Activated naive CD4-positive, alpha-beta T cell treated with anti-CD3 and anti-CD28 coated beads, Interleukin-2, amount 50 U/mL, for 72 hours (primary cell): ENCODE data around the gene DRC1. TPM values are rescaled to one million over a fixed set of nuclear protein-coding genes. Genes with fewer than 3 reads are reported as not detected.
"Not testable (repeated sequence)": the region's sequence is repeated elsewhere in the genome, so short reads cannot be mapped to it uniquely, and the experiment has no call there.

Experiments
- ATAC-seq, 2 donors: fragments of 150-1000 bp; cut with Tn5 transposase; 2 replicates each; pipeline ENCODE4 v1.10.0; 2021; ENCODE audit warnings: mild to moderate bottlenecking in 2 of 2, moderate library complexity in 2 of 2
- DNase-seq, 2 donors: peaks; one replicate each; pipeline ENCODE4 v3.0.0; 2021 to 2022; ENCODE audit warnings: low spot score in 2 of 2
- H3K27ac Mint-ChIP-seq, 2 donors: one replicate each; pipeline ENCODE4 v1.8.0; 2022; ENCODE audit warnings: mild to moderate bottlenecking in 2 of 2, mixed read lengths in 2 of 2
- H3K36me3 Mint-ChIP-seq, 2 donors: one replicate each; pipeline ENCODE4 v1.8.0; 2022; ENCODE audit warnings: mixed read lengths in 2 of 2
- H3K9me3 Mint-ChIP-seq, 2 donors: one replicate each; pipeline ENCODE4 v1.8.0; 2022; ENCODE audit warnings: mixed read lengths in 2 of 2
- total RNA-seq, 2 donors: library from RNA; stranded (reverse); gene quantifications; one replicate each; pipeline ENCODE4 v1.2.3, GENCODE V29; 2022

The DRC1 gene
- total RNA-seq, result not detected

- ATAC-seq (peak in 1 of 2 donors; percentile 57), DNase-seq (peak in 1 of 2 donors; percentile 46)
- H3K27ac Mint-ChIP-seq, result no peak within 1 kb of the TSS
- no peaks in the 10 kb centered on the region for H3K36me3 Mint-ChIP-seq
- no peaks in the 10 kb centered on the region for H3K9me3 Mint-ChIP-seq
Observed at GRCh38 chr2:26401739-26402541, at the start of gene DRC1. Gene DRC1, plus strand, starts transcription at chr2:26401920. Its CDS starts 70 bp downstream, at chr2:26401990.

DNA sequence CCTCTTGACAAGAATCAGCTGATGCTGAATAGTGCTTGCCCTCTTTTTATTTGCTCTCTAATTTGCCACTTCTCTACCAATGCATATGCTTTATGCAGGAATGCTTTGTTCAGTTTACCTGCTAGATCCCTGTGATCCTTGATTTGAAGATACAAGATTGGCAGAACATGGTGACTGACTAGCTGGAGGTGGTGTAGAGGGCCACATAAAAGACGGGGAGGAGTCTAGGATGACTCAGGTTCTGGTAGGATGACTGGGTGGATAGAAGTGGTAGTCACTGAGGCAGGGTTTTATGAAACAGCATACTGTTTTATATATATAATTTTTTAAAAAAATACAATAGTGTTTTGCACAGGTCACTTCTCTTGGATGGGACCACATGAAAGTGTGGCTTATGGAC, 48.8 kb upstream of the DRC1 start:
- Mint-ChIP-seq H3K36me3 (peaks cover 0 to 17% of the 10 kb centered on the region in 2 donors), H3K27ac (peak overlapping the region in 1 of 2 donors; percentile 13), H3K9me3 (no peaks in the 10 kb centered on the region)
- ATAC-seq (peak; percentile 95 to 100), DNase-seq (peak in 1 of 2 donors; percentile 42)

- not testable (repeated sequence) for H3K9me3 Mint-ChIP-seq, ATAC-seq, H3K27ac Mint-ChIP-seq, DNase-seq
- peaks cover 0 to 19% of the 10 kb centered on the region in 2 donors for H3K36me3 Mint-ChIP-seq
Observed at GRCh38 chr2:26354469-26354868, 47.3 kb upstream of the DRC1 start.

DNA sequence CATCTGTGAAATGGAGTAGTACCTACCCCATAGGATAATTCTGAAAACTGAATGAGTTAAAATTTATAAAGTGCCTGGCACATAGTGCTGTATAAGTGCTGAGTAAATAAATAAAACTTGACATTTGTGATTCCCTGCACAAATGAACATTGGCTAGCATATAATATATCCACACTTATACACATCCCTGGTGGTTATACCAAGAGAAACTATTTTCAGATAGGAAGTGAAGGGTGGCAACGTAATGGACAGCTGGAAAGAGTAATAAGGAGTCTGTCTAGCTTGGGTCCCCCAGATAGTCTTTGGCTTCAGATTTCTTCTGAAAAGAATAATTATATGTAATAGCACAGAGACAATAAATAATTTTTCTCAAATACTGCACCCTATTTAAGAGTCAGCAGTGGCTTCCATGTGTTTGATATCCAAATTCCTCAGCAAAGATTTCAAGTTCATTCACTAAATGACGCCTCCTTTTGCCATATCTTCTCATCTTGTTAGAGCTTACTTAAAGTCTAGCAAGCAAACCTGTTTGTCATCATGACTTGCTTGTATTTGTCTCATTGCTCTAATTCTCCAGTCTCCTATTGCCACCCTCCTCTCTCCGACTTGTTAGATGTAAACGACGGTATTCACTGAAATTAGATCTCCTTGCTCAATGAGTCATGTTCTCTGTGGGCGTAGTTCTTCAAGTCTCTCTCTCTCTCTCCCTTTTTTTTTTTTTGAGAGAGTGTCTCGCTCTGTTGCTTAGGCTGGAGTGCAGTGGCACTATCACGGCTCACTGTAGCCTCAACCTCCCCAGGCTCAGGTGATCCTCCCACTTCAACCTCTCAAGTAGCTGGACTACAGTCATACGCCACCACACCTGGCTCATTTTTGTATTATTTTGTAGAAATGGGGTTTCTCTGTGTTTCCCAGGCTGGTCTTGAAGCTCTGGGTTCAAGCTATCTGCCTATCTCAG, 46.4 kb upstream of the DRC1 start:
- peak; percentile 57 to 66 for ATAC-seq
- H3K27ac Mint-ChIP-seq, result no peak overlapping the region
- no peak for DNase-seq
- H3K36me3 Mint-ChIP-seq, result peaks cover 0 to 25% of the 10 kb centered on the region in 2 donors
- H3K9me3 Mint-ChIP-seq, result no peaks in the 10 kb centered on the region

GRCh38 chr2:26356111-26356510, 45.6 kb upstream of the DRC1 start:
- H3K9me3 Mint-ChIP-seq, result no peaks in the 10 kb centered on the region
- DNase-seq, result no peak
- no peak for ATAC-seq
- peaks cover 0 to 24% of the 10 kb centered on the region in 2 donors for H3K36me3 Mint-ChIP-seq
- H3K27ac Mint-ChIP-seq, result peak overlapping the region; percentile 33 to 39

DNA sequence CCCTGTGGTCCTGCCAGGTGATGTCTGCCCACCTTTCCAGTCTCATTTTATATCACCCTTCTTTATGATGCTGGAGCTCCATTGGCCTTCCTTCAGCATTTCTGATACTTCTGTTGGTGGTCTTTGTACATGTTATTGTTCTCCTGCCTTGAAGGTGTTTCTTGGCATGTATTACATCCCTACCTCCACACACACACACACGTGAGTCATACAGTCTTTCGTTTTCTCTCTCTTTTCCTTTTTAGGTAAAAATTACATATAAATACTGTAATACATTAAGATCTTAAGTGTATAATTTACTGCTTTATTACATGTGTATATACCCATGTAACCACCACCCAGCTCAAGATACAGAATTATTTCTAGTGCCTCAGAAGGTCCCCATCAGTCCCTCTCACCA, 44.9 kb upstream of the DRC1 start:
- peak in 1 of 2 donors; percentile 17 for ATAC-seq
- H3K27ac Mint-ChIP-seq, result peak overlapping the region; percentile 39 to 60

DNA sequence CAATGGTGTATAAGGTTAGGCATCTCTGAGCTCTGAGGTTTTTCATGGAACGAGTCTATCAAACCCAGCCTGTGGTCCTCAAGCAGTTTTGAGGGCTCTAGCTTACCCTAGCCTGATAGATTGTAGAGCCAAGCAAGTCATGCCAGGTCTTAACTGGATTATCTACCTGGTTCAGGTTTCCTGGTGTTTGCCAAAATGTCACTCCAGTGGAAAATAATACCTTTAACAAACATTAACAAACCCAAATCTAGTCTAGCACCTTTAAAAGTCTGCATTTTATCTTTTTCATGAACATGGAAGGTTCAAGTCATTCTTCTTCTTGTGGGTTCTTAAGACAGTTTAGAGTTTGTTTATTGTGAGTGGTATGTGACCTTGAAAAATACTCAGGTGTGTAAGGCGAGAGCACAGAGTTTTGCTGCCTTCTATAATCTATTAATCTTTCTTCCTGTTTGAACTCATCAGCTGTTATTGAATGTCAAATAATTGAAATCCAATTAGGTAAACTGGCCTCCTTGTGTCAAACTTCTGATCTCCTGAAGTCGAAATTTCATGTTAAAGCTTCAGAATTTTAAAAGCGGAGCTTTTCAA, 41.7 kb upstream of the DRC1 start:
- H3K9me3 Mint-ChIP-seq, result no peaks in the 10 kb centered on the region
- peaks cover 0 to 19% of the 10 kb centered on the region in 2 donors for H3K36me3 Mint-ChIP-seq
- DNase-seq (no peak), ATAC-seq (no peak)
- no peak overlapping the region for H3K27ac Mint-ChIP-seq

More for the DNA sequence above, 44.9 kb upstream of the DRC1 start:
- no peaks in the 10 kb centered on the region for H3K9me3 Mint-ChIP-seq
- DNase-seq, result no peak
- peaks cover 0 to 19% of the 10 kb centered on the region in 2 donors for H3K36me3 Mint-ChIP-seq

- Mint-ChIP-seq H3K27ac (no peak overlapping the region), H3K9me3 (no peaks in the 10 kb centered on the region), H3K36me3 (peaks cover 0 to 25% of the 10 kb centered on the region in 2 donors)
- ATAC-seq (peak; percentile 51 to 61), DNase-seq (no peak)
Observed at GRCh38 chr2:26363323-26363722, 38.4 kb upstream of the DRC1 start.

GRCh38 chr2:26363958-26364357, 37.8 kb upstream of the DRC1 start:
- no peak overlapping the region for H3K27ac Mint-ChIP-seq
- no peak for DNase-seq

GRCh38 chr2:26364669-26365068, 37.1 kb upstream of the DRC1 start:
- no peak for DNase-seq
- no peak for ATAC-seq
- Mint-ChIP-seq H3K9me3 (no peaks in the 10 kb centered on the region), H3K27ac (no peak overlapping the region), H3K36me3 (peaks cover 6 to 29% of the 10 kb centered on the region in 2 donors)

More at GRCh38 chr2:26363958-26364357, 37.8 kb upstream of the DRC1 start:
- no peak for ATAC-seq
- no peaks in the 10 kb centered on the region for H3K9me3 Mint-ChIP-seq
- peaks cover 0 to 29% of the 10 kb centered on the region in 2 donors for H3K36me3 Mint-ChIP-seq

GRCh38 chr2:26366957-26367356, 34.8 kb upstream of the DRC1 start:
- Mint-ChIP-seq H3K36me3 (peaks cover 8 to 27% of the 10 kb centered on the region in 2 donors), H3K27ac (no peak overlapping the region), H3K9me3 (no peaks in the 10 kb centered on the region)
- DNase-seq (no peak), ATAC-seq (no peak)

DNA sequence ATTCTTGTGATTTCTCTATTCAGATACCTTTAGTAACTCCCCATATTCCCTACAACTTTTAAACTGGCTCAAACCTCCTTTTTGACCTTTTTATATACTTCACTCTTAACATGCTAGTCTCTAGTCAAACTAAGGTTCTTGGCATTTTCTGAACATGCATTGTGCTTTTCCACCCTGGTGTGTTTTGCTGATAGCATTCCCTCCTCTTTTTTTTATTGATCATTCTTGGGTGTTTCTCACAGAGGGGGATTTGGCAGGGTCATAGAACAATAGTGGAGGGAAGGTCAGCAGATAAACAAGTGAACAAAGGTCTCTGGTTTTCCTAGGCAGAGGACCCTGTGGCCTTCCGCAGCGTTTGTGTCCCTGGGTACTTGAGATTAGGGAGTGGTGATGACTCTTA, 32.1 kb upstream of the DRC1 start:
- H3K36me3 Mint-ChIP-seq, result peaks cover 8 to 39% of the 10 kb centered on the region in 2 donors
- not testable (repeated sequence) for H3K27ac Mint-ChIP-seq, H3K9me3 Mint-ChIP-seq, ATAC-seq, DNase-seq

- H3K27ac Mint-ChIP-seq, DNase-seq, ATAC-seq, H3K9me3 Mint-ChIP-seq: not testable (repeated sequence)
- H3K36me3 Mint-ChIP-seq, result peaks cover 13 to 45% of the 10 kb centered on the region in 2 donors
Observed at GRCh38 chr2:26370909-26371308, 30.8 kb upstream of the DRC1 start.

DNA sequence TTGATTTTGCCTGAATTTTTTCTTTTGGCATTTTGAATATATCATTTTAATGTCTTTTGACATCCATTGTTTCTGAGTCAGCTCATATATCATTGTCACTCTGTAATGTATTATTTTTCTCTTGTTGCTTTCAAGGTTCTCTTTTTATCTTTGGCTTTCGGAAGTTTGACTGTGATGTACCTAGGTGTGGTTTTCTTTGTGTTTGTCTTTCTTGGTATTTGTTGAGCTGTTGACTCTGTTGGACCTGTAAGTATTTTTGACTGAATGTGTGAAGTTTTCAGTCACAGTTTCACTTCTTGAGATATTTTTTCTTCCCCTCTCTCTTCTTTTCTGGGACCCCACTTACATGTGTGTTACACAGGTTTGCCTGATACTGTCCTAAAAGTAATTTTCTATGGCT, 24.9 kb upstream of the DRC1 start:
- no peak overlapping the region for H3K27ac Mint-ChIP-seq
- peak in 1 of 2 donors; percentile 53 for ATAC-seq
- H3K36me3 Mint-ChIP-seq, result peaks cover 26% of the 10 kb centered on the region in 2 donors
- no peak for DNase-seq
- no peaks in the 10 kb centered on the region for H3K9me3 Mint-ChIP-seq

DNA sequence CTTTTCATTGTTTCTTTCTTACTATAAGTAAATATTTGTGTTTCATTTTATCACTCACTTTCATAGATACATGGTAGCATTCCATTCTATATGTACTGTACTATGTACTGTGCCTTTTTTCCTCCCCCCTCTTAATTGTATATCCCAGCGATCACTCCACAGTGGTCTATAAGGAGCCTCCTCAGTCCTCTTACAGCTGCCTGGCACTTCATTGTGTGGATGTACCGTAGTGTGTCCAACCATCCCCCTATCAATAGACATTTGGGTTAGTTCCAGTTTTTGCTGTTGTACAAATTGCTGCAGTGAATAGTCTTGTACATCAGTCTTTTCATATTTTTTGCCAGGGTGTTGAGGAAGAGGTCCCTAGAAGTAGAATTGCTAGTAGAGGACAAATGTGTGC, 21.4 kb upstream of the DRC1 start:
- Mint-ChIP-seq H3K9me3 (no peaks in the 10 kb centered on the region), H3K27ac (peak overlapping the region in 1 of 2 donors; percentile 2), H3K36me3 (peaks cover 8 to 30% of the 10 kb centered on the region in 2 donors)
- no peak for DNase-seq
- ATAC-seq, result no peak

DNA sequence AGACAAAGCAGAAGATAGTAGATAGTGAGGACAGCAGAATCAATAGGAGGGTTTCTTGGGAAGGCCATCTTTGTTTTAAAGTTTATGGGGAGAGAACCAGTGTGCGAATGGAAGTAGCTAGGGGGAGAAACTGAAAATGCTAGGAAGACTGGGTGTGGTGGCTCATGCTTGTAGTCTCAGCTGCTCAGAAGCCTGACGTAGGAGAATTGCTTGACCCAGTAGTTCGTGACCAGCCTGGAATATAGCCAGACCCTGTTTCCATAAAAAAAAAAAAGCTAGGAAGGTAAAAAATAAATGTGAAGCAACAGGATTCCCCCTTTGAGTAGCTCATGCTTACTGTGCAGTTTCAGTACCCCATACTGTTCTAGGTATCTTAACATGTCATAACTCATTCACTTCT, 19.2 kb upstream of the DRC1 start:
- no peaks in the 10 kb centered on the region for H3K9me3 Mint-ChIP-seq
- H3K36me3 Mint-ChIP-seq, result peaks cover 0 to 22% of the 10 kb centered on the region in 2 donors
- DNase-seq (no peak), ATAC-seq (no peak)
- no peak overlapping the region for H3K27ac Mint-ChIP-seq
